Sciatic nerve (tissue), 2 donors: ENCODE measurements around the gene CCRL2. TPM values are rescaled to one million over a fixed set of nuclear protein-coding genes. Genes with fewer than 3 reads are reported as not detected.
A peak's percentile ranks its signal among the peaks of the same experiment; 100 is the strongest.
"Not testable (repeated sequence)": the region's sequence is repeated elsewhere in the genome, so short reads cannot be mapped to it uniquely, and the experiment has no call there.

Experiments
- ATAC-seq: fragments of 200-7000 bp; cut with Tn5 transposase; one replicate; pipeline ENCODE4 v1.9.1; 2020; ENCODE audit warnings: mild to moderate bottlenecking, moderate library complexity
- DNase-seq: peaks from one replicate; pipeline ENCODE4 v3.0.0-alpha.2; 2020; ENCODE audit warnings: low spot score
- intact Hi-C: fragments of 100-400 bp; cut with DNase I; formaldehyde crosslinking; loops from one replicate; pipeline ENCODE4 v1.14.2; 2022
- total RNA-seq: library from RNA; stranded (reverse); fragmentation: NEBNext Ultra II Directional; extraction: Animal tissue kit (Norgen Biotek cat#: 25700); gene quantifications from one replicate; pipeline ENCODE4 v1.2.1, GENCODE V29; 2021
- donor health status: DM: no; HTN: no; CAD: no.
- donor health status: DM: no; HTN: no; CAD: no.

CCRL2 gene
- total RNA-seq, 1 donor from 2014 or later, result 4.7 TPM

DNA sequence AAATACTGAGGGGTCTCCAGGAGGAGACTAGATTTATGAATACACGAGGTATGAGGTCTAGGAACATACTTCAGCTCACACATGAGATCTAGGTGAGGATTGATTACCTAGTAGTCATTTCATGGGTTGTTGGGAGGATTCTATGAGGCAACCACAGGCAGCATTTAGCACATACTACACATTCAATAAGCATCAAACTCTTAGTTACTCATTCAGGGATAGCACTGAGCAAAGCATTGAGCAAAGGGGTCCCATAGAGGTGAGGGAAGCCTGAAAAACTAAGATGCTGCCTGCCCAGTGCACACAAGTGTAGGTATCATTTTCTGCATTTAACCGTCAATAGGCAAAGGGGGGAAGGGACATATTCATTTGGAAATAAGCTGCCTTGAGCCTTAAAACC lies 31.8 kb upstream of the CCRL2 start:
- ATAC-seq (no peak), DNase-seq (no peak)
- intact Hi-C loops, result no loop called here

DNA sequence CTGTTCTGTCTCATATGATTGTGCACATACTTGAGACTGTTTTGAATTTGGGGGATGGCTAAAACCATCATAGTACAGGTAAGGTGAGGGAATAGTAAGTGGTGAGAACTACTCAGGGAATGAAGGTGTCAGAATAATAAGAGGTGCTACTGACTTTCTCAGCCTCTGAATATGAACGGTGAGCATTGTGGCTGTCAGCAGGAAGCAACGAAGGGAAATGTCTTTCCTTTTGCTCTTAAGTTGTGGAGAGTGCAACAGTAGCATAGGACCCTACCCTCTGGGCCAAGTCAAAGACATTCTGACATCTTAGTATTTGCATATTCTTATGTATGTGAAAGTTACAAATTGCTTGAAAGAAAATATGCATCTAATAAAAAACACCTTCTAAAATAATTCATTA lies 31.2 kb upstream of the CCRL2 start:
- DNase-seq (no peak), ATAC-seq (no peak)
- intact Hi-C loops, result no loop called here

DNA sequence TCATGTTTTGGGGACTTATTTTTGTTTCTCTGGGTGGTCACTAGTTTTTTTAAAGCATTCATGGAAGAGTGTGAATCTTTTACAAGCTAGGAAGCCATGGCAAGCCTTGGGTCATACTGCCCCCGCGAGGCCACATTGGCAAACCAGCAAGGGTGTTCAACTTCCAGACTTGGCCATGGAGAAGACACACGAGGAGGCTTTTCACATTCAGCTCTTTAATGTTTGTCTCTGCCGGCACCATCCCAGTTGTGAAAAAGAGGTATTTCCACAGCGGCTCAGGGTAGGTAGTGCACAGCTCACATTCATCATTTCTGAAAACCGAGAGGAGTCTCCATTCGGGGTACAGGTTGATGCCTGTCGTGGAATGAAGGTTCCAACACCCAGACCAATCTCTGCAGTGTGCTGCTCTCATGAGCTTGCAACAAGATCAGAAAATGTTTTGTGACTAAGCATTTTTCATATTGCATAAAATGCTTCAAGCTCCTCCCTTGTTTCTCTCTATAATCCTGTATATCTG lies 28.6 kb upstream of the CCRL2 start:
- ATAC-seq (peak; percentile 64), DNase-seq (peak; percentile 79)
- intact Hi-C loops, result no loop called here

DNA sequence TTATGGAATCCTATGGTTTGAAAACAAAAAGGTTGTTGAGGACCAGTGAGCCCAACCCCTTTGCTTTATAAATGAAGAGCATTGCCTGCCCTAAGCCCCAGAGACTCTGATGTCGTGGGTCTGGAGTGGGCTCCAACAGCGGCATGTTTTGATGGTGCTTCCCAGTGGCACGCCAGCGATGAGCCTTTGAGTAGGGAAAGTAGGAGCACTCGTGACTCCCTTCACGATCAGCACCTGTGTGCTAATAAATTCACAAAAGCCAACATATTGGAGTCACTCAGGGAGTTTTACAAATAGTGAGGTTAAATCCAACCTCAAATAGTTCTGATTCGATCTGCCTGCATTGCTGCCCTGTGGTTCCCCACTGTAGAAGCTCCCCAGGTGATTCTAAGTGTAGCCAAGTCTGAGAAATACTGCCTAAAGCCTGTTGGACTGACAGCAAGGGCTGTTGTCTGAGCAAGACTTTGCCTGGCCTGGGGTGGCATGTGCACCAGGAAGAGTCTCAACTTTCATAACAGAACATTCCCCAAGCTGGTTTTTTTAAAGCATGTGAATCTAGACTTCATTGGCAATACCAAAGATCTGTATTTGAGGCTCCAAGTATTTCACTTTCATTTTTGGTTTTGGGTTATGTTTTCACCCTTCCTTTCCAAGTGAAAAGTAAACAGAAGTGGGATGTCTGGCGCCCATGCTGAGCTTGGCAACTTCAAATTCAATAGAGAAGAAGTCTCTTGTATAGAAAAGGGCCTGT lies 26.4 kb upstream of the CCRL2 start:
- ATAC-seq (no peak), DNase-seq (no peak)
- intact Hi-C loops, result no loop called here

DNA sequence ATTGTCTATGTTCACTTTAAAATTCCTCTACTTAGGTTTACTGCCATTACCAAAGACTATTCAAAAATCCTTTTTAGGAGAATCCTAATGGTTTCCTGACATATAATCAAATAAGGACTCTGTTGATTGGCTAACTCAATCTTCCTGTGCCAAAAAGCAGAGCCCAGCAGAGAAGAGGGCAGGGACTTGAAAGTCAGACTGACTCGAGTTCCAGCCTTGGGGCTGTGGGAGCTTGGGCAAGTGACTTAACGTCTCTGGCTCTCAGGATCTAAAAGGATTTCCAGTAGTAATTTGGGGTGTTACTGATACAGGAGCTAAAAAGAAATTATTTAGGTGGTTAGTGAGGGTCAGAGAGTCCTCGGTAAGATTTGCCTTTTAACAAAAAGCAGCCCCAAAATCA lies 25.4 kb upstream of the CCRL2 start:
- intact Hi-C loops, result no loop called here
- no peak for DNase-seq
- no peak for ATAC-seq

DNA sequence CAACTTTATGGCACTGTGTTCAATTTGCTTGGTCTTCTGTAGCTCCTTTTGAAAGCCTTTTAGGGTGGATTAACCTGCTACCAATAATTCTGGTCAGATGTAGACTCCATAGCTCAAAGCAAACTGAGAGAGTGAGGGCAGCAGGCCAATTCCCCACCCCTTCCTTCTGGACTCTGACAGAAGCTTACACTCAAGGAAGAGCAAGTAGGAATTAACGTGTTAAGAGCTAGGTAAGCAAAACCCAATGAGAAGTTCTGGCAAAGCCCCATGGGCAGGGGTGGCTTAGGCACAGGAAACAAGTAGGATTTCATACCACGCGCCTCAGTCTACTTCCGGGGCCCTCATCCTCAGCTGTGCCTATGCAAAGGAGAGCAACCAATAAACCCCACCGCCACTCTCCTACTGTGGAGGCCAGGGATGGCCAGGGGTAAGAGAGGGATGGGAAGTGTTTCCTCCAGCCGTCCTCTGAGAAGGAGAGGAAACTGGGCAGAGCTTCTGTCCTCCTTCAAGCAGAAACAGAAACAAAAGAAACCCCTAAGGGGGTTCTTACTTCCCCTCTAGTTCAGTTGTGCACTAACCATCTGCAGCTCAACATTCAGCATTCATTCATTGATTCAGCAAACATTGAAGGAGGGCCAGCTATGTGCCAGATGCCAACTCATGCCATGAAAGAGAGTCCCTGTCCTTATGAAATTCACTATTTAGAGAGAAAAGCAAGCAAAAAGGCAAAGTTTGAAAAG lies 23.7 kb upstream of the CCRL2 start:
- DNase-seq, result no peak
- intact Hi-C loops, result no loop called here
- ATAC-seq, result peak; percentile 58

DNA sequence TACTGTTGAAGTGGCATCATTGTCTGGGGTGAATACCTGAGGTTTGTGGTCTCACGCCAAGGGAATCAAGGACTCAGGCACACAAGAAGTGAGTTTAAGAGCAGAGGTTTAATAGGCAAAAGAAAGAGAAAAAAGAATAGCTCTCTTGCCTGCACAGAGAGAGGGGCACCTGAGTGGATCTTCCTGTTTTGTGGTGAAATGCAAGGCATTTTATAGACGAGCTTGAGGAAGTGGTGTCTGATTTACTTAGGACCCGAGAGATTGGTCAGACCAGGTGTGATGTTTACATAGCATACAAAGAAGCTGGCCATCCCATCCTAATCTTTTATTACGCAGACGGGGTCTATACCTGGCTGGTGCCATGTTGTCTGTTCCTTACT lies 23.1 kb upstream of the CCRL2 start:
- ATAC-seq (no peak), DNase-seq (no peak)
- intact Hi-C loops, result no loop called here

DNA sequence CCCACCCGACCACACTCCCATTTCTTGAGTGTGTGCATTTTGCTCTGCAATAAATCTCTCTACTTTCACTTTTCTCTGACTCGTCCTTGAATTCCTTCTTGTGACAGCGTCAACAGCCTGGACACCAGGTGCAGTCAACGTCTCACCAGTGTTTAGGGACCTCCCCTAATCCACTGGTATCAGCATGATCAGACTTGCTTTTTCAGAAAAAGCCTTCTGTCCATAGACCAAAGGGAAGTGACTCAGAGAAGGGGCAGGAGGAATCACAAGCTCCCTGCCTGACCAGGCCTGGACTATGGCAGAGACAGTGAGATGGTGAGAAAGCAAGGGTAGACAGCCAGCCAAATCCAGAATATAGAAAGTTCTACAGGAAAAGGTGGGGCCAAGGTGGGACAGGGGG lies 20.9 kb upstream of the CCRL2 start:
- ATAC-seq, result peak; percentile 26
- intact Hi-C loops, result no loop called here
- no peak for DNase-seq

DNA sequence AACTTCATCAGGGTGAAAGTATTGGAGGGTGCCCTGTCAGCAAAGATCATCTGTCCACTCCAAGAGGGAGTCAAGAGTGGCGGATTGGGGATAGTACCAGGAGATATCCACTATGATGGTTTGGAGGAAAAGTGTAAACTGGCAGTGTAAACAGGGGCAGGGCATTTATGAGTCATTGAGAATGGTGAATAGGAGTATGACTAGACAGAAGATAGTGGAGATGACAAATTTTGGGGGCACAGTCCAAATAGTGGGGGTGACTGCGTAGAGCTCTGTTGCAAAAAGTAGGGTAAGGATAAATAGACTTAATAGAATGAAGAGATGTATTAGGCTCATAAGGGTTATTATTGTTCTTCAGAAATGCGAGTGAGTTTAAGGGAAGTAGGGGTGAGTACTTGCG lies 18.2 kb upstream of the CCRL2 start:
- intact Hi-C loops, DNase-seq, ATAC-seq: not testable (repeated sequence)

DNA sequence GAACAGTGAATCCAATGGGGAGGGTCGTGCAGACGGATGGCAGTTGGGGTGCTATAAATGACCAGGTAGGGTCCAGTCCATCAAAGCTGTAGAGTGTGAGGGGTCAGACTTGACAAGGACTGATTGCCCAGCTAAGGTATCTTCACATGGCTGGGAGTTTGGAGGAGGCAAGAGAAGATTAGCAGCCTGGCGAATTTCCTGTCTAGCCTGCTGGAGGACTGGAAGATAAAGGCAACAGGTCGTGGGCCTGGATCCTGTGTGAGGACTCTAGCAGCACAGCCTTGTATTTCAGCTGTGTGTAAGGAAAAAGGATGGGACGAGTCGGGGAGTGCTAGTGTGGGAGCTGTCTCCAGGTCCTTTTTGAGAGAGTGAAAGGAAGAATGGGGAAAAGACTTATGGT lies 17.8 kb upstream of the CCRL2 start:
- intact Hi-C loops, result no loop called here
- ATAC-seq (no peak), DNase-seq (no peak)

DNA sequence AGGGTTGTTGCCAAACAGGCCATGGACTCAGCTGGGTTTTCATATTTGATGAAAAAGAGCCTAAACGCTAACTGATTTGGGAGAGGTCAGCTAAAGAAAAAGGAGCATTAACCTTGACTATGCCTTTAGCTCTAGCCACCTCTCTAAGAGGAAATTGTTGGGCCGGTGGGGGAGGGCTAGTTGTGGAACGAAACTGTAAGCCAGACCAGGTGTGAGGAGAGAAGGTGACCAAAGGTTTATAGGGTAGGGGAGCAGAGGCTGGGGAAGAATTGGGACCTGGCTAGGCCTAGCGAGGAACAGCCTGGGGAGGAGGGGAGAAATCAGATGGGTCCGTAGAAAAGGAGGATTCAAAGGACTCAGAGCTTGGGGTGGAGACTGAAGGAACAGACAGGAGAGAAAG lies 15.5 kb upstream of the CCRL2 start:
- intact Hi-C loops, result not testable (repeated sequence)

DNA sequence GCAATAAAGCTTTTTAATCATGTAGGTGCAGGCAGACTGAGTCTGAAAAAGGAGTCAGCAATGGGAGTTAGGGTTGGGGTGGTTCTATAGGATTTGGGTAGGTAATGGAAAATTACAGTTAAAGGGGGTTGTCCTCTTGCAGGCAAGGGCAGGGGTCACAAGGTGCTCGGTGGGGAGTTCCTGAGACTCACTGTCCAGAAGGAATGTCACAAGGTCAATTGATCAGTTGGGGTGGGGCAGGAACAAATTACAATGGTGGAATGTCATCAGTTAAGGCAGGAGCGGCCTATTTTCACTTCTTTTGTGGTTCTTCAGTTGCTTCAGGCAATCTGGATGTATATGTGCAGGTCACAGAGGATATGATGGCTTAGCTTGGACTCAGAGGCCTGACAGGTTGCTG lies 14.0 kb upstream of the CCRL2 start:
- DNase-seq, result no peak
- intact Hi-C loops, result no loop called here
- no peak for ATAC-seq

More for the DNA sequence above, 15.5 kb upstream of the CCRL2 start:
- not testable (repeated sequence) for ATAC-seq, DNase-seq

DNA sequence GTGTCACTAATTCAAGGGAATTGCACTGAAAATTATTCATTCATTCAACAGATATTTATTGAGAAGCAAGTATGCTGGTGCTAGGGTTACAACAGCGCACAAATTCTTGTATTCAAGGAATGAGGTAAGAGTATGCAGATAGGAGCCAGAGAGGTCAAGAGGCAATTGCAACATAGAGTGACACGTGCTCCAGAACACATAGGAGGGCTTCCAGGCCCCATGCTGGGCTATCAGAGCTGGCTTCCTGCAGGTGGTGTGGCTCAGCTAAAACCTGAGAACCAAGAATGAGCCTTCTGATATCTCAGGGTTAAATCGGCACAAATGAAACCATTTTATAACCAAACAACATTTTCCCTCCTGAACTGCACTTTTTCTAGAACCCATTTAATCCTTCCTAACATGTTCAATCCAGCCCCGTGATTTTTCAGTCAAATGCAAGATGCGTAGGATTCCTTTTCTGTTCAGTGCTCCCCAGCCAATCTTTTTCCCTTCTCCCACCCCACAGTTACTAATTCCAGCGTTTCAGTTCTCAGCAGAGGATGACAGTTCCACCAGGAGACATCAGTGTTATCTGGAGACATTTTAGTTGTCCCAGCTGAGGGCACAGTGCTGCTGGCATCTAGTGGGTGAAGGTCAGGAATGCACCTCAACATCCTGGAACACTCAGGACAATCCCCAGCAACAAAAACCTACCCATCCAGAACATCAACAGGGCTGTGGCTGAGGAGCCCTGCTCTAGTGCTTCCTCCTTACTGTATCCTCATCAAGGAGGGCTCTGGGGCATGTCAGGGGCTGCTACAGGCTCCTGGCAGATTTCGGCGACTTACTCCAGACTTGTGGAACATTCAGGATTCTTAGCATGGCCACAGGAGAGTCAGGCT lies 13.3 kb upstream of the CCRL2 start:
- ATAC-seq (peak; percentile 67), DNase-seq (no peak)
- intact Hi-C loops, result no loop called here

DNA sequence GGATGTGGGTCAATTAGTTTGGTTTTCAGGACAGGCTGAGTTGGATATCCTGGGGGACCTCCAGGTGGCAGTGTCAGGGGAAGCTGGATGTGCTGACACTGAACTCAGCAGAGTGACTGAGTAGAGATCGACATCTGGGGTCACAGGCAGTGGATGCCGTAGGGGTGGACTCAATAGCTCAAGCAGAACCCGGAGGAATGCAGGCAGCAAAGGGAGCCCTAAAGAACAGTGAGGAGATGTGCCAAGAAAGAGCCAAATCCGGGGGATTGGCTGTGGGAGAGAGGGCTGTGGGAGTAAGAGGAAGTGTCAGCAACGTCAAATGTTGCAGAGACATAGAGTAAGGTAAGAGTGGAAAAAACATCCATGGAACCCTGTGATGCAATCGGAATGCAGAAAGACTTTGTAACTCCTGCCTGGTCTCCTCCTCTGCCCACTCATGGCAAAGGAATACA lies 11.8 kb upstream of the CCRL2 start:
- intact Hi-C loops, result no loop called here
- ATAC-seq, result no peak
- no peak for DNase-seq

DNA sequence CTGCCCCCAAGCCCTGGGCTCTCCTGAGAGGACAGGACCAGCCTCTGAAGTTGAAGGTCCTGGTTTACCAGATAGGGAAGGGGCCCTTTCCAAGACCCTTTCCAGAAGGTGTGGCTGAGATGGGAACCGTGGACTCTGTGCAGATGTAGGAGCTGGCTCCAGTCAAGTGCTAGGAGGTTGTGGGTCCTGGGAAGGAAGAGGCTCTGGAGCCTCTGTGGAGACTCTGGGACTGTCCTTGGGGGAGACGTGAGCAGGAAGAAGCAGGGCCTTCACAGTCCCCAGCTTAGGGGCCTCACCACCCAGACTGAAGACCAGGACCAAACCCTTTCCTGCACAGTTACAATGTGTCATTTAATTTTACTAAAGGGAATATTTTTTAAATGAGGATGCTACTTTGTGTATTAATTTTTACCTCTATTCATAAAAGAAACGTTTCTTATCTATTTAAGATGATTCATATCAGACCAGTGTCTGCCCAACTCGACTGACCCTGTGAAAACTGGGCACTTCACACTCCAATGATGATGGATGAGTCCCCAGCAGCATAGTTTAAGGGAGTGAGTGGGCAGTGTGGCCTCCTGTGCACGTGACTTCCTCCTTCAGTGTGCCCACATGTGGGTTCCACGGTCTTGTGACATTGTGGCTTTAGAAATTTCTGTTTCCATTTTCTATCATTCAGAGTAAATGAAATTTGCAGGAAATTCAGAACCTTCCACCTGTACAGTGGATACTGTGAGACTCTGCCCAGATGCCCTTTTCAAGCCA lies 11.1 kb upstream of the CCRL2 start:
- ATAC-seq (peak; percentile 46), DNase-seq (no peak)
- intact Hi-C loops, result no loop called here

DNA sequence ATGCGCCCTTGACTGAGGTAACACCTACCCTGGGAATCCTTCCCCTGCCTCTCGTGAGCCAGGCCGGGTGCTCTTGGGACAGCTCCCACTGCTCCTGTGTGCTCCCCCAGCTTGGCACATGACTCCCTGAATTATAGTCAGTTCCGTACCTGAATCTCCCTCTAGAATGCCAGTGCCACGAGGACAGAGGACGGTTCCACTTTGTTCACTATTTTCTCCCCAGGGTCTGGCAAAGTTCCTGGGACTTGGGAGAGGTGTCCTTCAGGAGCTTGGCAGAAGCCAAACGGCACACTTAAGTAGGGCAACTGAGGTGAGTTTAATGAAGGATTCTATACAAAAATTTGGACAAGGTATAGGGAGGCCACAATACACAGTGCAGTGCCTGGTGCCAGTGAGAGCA lies 9.9 kb upstream of the CCRL2 start:
- ATAC-seq (no peak), DNase-seq (no peak)
- intact Hi-C loops, result no loop called here

DNA sequence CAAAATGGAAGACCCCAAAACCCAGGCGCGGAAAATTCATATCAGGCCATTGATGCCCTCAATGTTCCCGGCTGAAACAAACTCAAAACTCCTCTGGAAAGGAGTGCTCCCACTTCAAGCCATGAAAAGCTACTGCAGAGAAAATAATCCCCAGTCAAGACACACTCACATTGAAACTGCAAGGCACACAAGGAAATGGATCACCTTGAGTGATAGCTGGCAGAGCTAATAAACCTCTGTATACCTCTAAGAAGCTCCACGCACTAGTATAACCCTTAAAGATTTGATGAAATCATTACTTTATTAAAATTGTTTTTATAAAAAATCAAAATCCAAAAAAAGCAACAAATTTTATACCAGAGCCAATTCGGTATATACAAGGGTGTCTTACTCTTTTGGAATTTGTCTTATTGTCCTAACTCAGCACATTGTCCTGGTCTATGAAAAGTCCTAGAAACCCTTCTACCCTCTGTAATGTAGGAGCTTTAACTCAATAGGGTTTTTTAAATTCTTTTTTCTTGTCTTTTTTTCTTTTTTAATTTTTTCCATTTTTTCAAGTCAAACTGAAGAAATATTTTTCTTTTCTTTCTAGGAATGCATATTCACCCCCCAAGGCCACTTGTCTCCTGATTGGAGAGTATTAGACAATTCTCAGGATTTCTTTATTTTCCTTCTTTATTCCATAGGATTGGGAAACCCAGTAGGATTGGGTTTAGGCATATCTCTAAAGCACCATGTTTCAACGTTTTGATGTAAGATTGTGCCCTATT lies 8.7 kb upstream of the CCRL2 start:
- ATAC-seq, result no peak
- intact Hi-C loops, result no loop called here
- DNase-seq, result no peak

DNA sequence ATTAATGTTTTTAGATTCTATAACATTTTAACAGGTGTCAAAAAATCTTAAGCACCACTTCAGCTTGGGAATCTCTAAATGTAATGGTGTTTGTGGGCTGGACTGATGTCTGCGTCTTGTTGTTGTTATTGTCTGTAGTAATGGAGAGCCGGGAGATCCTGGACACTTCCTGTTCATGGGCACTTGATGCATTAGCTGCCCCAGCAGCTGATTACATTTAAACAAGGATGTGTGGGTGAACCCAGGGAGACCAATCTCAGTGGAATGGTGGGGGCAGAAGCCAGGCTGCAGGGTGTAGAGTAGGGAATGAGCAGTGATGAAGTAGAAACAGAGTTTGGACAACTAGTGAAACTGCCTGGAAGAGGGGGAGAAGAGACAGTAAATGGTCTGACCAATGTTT lies 8.0 kb upstream of the CCRL2 start:
- no peak for ATAC-seq
- intact Hi-C loops, result no loop called here
- DNase-seq, result no peak
